PC-9 (cell line): ENCODE measurements around the gene CDH22.

Experiments used
- CTCF ChIP-seq: fragments of 200-600 bp; sonication (generic); conservative IDR thresholded peaks from 2 replicates; pipeline ENCODE4 v1.6.1; 2017; ENCODE audit warnings: mixed run types, antibody characterized with exemption, mild to moderate bottlenecking, moderate library complexity
- EZH2 ChIP-seq: fragments of 200-600 bp; sonication (generic); IDR thresholded peaks from 2 replicates; pipeline ENCODE4 v1.8.0; 2017; ENCODE audit warnings: antibody characterized with exemption, low read depth

- TF ChIP-seq CTCF (no peak), EZH2 (no peak)
Observed at GRCh38 chr20:46346770-46347169, 38.5 kb upstream of the CDH22 start.
